ENCODE results near the gene RASGRP3.

GRCh38 chr2:33486544-33486943, 10.1 kb downstream of the RASGRP3 start:
- TF ChIP-seq CREB1 (IDR thresholded peaks at IDR 0.05) (no peak), CREB1 (CRISPR knock-in tag; IDR thresholded peaks at IDR 0.05) (no peak), ZNF274 (CRISPR knock-in tag; IDR thresholded peaks at IDR 0.05) (no peak), ZNF512 (CRISPR knock-in tag; IDR thresholded peaks at IDR 0.05) (no peak), SP1 (IDR thresholded peaks at IDR 0.05) (no peak), SP1 (CRISPR knock-in tag; IDR thresholded peaks at IDR 0.05) (no peak), THYN1 (CRISPR knock-in tag; IDR thresholded peaks at IDR 0.05; ENCODE audit: borderline replicate concordance, low read depth) (no peak), JUND (CRISPR knock-in tag; IDR thresholded peaks at IDR 0.05) (no peak), EZH2 (conservative IDR thresholded peaks at IDR 0.05; ENCODE audit: low read depth, low read length) (no peak), KDM5B (CRISPR knock-in tag; IDR thresholded peaks at IDR 0.05; ENCODE audit: borderline replicate concordance) (no peak), PLRG1 (conservative IDR thresholded peaks at IDR 0.05) (no peak), CTCF (CRISPR knock-in tag; IDR thresholded peaks at IDR 0.05) (no peak), POLR2A (IDR thresholded peaks at IDR 0.05; ENCODE audit: insufficient read depth in 1 of 2, low read depth in 2 of 2, low read length in 2 of 2) (no peak)
